Lower leg skin (tissue), 4 donors: Measurements from ENCODE around the gene ISL2. TPM values are rescaled to one million over a fixed set of nuclear protein-coding genes. Genes with fewer than 3 reads are reported as not detected.

ENCODE experiments used
- DNase-seq, 2 donors: peaks; one replicate each; pipeline ENCODE4 v3.0.0-alpha.2; 2019; ENCODE audit warnings: low spot score in 2 of 2
- H3K4me3 ChIP-seq: fragments of 200-600 bp; sonication (generic); 2 replicates; pipeline ENCODE4 v1.5.1; 2017; ENCODE audit warnings: mild to moderate bottlenecking, low read depth; ENCODE audit not compliant: poor library complexity, severe bottlenecking
- POLR2A ChIP-seq, 2 donors: fragments of 450-650 bp; IDR thresholded peaks; one replicate each; pipeline ENCODE4 v1.6.1; 2016 to 2017; ENCODE audit warnings: antibody characterized with exemption in 2 of 2, mild to moderate bottlenecking in 1 of 2, moderate library complexity in 1 of 2
- WGBS, 2 donors: methylation state at CpG; one replicate each; pipeline ENCODE4 v1.1.5; 2018; 5-methylcytosine and 5-hydroxymethylcytosine counted together
- intact Hi-C: fragments of 100-400 bp; cut with DNase I; formaldehyde crosslinking; loops from one replicate; pipeline ENCODE4 v1.15.0; 2023; ENCODE audit warnings: low total_unique reads
- total RNA-seq, 4 donors: library from RNA; depleted of rRNA; stranded (reverse); fragments of >200 nt; gene quantifications; one replicate each; pipeline ENCODE4 v1.1.0, GENCODE V29; 2016
- TF ChIP-seq, protein P1 (sequence below), 3 donors: fragments of 450-650 bp; IDR thresholded peaks; one replicate each; pipeline ENCODE4 v1.5.1; 2016; ENCODE audit warnings: antibody characterized with exemption in 3 of 3, mild to moderate bottlenecking in 3 of 3, moderate library complexity in 2 of 3

The ISL2 gene
- total RNA-seq, 4 donors from 2014 or later = not detected

GRCh38 chr15:76343313-76343996, 6.9 kb downstream of the ISL2 start:
- 31 to 40% methylated on average over 16 of the region's 16 CpGs for WGBS, 2 donors
- DNase-seq = no peak
- no peak overlapping the region for H3K4me3 ChIP-seq

DNA sequence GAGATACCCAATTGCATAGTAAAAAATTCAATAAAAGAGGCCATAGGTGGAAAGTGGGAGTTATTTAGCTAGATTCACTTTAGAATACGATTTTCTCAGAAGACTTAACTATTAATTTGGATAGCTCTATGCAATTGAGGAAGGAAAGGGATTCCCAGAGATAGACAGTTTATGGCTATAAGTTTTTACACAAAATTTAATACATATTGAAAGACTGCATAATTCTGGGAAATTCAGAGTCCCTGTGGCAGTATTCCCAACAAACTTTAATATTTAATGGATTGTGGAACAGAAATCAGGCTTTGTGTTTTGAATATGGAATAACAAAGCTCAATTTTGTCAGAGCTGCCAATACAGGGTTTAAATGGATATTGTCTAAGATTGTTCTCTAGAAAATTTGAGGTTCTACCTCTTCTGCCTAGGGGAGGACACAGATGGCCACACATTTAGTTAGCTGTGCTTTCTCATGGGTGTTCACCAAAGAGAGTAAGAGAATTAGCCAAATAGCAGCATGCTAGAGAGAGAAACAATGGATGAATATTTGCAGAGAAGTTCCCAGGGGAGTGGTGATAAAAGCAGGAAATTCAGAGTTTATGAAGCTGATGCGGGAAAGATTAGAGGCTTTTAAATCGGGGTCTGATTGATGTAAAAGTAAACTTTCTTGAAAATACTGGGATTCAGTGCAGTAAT, 8.5 kb downstream of the ISL2 start:
- 38 to 39% methylated on average over 3 of the region's 3 CpGs for WGBS, 2 donors
- TF ChIP-seq POLR2A (IDR thresholded peaks at IDR 0.05) = no peak
- intact Hi-C loops = no loop called here
- H3K4me3 ChIP-seq = no peak overlapping the region
- DNase-seq = no peak

More at GRCh38 chr15:76343313-76343996, 6.9 kb downstream of the ISL2 start:
- intact Hi-C loops = no loop called here
- TF ChIP-seq, protein P1, sequence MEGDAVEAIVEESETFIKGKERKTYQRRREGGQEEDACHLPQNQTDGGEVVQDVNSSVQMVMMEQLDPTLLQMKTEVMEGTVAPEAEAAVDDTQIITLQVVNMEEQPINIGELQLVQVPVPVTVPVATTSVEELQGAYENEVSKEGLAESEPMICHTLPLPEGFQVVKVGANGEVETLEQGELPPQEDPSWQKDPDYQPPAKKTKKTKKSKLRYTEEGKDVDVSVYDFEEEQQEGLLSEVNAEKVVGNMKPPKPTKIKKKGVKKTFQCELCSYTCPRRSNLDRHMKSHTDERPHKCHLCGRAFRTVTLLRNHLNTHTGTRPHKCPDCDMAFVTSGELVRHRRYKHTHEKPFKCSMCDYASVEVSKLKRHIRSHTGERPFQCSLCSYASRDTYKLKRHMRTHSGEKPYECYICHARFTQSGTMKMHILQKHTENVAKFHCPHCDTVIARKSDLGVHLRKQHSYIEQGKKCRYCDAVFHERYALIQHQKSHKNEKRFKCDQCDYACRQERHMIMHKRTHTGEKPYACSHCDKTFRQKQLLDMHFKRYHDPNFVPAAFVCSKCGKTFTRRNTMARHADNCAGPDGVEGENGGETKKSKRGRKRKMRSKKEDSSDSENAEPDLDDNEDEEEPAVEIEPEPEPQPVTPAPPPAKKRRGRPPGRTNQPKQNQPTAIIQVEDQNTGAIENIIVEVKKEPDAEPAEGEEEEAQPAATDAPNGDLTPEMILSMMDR (IDR thresholded peaks at IDR 0.05) = no peak

GRCh38 chr15:76345583-76345879, 9.0 kb downstream of the ISL2 start:
- 26 to 35% methylated on average over 7 of the region's 7 CpGs for WGBS, 2 donors
- intact Hi-C loops = no loop called here

DNA sequence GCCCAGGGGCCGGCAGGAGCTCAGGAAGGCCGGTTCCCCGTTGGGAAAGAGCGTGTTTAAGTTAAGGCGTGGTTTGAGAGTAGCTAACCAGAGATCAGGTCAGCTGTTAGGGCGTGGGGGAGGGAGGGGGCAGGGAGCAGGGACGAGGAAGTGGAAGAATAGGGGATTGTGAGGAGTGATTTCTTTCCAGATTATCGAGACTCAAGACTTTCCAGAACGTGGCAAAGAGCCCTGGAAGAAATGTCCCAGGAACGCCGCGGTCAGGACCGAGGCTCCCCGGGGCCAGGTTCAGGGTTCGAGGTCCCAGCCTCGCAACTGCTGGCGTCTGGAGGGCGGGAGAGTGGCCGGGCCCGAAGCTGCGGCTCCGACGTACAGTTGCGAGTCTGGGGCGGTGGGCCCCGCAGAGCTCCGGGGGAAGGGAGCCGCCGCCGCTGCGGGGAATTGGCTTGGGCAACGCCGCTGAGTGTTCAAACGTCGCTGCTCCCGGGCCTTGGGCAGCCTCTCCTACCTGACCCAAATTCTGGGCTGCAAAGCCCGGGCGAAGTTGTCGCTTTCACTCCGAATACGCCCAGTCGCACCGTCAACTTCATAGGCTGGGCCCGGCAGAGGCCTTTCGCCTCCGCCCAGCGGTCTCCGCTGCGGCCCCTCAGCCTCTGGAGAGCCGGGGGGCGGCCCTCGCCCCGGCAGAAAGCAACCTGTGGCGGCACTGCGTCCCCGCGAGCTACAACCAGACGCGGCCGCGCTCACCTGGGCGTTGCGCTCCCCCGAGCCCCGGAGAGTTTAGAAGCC, 9.5 kb downstream of the ISL2 start:
- H3K4me3 ChIP-seq = peak overlapping the region; percentile 28
- 3% methylated on average over 32 to 58 of the region's 65 CpGs for WGBS, 2 donors
- intact Hi-C loops = no loop called here
- DNase-seq = no peak
- TF ChIP-seq, protein P1 (IDR thresholded peaks at IDR 0.05) = no peak
- no peak for TF ChIP-seq POLR2A (IDR thresholded peaks at IDR 0.05)

More at GRCh38 chr15:76345583-76345879, 9.0 kb downstream of the ISL2 start:
- no peak overlapping the region for H3K4me3 ChIP-seq
- DNase-seq = no peak
- TF ChIP-seq, protein P1 (IDR thresholded peaks at IDR 0.05) = no peak
- TF ChIP-seq POLR2A (IDR thresholded peaks at IDR 0.05) = no peak

DNA sequence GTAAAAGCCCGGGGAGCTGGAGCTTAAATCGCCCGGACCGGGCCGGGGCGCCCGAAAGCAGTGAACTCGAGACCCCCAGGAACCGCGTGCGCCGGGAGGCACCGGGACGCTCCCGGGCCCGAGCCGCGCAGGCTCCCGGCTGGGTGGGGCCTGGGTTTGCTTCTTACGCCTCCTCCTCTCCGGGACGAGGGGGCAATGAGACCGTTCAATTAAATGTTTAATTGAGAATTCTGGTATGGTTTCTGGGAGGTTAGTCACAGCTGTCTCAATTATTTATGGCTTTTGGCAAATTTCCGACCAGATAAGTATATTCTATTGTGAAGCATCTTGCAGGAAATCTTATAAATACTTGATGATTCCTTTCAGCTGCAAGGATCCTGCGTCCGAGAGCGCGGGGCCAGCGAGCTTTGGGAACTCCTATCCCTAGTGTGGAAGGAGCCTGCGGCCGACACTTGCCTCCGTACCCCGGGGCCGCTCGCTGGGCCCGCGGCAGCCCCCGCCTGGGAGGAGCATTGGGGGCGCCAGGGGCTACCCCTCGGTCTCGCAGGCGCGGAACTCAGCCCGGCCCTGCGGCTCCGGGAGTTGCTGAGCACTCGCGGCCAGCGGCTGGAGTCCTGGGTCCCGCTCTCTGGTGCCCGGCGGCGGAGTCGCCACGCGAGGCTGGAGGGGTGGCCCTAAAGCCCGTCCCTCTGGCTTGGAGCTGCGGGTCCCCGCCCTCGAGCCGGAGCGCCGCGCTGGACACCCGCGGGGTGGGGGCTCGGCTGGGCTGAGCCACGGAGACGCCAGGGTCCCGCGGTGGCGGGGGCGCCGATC, 10.3 kb downstream of the ISL2 start:
- DNase-seq = no peak
- peak overlapping the region; percentile 28 for H3K4me3 ChIP-seq
- WGBS, 2 donors = 18 to 22% methylated on average over 48 to 54 of the region's 74 CpGs
- intact Hi-C loops = no loop called here
- no peak for TF ChIP-seq POLR2A (IDR thresholded peaks at IDR 0.05)
- TF ChIP-seq, protein P1 (IDR thresholded peaks at IDR 0.05) = no peak
